ENCODE results near the gene ARHGAP22.

ARHGAP22 gene

DNA sequence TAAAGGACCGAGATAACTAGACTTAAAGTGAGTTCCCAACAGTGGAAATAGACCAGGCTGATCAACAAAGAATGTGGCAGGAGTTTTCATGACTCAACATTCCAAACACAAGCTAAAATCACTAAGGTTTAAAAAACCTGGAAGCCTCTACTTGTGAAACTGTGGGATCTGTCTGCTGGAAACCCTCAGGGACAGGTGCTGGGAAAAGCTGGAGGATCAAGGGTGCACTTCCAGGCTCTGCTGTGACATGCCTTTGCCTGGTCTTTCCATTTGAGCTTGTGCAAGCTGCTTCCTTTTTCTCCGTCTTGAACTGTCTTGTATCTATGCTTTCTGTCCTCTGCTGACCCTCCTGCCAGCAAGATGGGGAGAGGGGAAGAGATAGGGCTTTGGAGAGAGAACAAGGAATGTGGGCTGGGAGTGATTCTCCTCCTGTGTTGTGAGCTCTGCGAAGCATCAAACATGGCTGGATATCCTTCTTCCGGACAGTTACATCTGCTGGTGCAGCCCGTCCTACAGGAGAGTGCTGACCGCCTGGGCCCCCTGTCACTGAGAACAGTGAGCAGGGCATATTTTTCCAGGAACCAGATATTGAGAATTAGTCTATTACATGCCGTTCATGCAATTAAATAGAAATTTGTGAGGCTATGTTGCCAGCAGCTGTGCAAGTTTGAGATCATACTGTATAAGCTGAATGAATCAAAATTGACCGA is 25.5 kb downstream of the ARHGAP22 start:
- no peak for DNase-seq

DNA sequence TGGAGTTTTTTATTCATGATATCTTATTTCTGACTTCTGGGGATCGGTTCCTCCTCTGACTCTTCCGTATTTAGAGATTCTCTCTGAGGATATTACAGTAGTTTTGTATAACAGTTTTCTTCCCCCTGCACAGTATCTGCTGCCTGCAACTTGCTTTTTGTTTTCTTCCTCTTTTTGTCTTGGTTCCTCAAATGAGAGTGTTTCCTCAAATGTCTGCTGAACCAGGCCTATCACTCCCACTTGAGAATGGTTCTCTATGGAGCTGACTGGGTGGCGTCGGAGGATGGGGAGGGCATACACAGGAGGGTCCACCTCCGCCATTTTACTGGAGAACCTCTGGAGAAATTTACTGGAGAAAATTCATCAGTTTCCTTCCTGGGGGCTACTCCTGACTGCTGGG is 27.7 kb downstream of the ARHGAP22 start:
- DNase-seq, result no peak

- DNase-seq, result no peak
Measured at GRCh38 chr10:48576501-48576900, 28.4 kb downstream of the ARHGAP22 start.

DNA sequence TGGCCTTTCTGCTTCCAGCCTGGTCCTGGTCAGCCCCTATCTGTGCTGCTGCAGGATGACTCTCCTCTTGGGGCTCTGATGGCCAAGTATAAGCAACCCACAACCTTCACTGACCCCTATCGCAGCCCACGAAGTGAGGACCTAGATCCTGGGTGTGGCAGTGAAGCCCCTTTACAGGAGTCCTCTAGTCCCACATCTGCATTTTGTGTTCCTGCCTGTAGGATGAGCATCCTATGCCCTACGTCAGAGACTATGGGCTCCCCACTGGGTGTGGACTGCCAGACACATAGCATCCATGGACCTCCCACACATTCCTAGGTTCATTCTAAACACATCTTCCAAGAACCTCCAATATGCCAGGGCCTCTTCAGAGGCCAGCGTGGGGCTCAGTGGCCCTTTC is 29.0 kb downstream of the ARHGAP22 start:
- DNase-seq, result no peak

DNA sequence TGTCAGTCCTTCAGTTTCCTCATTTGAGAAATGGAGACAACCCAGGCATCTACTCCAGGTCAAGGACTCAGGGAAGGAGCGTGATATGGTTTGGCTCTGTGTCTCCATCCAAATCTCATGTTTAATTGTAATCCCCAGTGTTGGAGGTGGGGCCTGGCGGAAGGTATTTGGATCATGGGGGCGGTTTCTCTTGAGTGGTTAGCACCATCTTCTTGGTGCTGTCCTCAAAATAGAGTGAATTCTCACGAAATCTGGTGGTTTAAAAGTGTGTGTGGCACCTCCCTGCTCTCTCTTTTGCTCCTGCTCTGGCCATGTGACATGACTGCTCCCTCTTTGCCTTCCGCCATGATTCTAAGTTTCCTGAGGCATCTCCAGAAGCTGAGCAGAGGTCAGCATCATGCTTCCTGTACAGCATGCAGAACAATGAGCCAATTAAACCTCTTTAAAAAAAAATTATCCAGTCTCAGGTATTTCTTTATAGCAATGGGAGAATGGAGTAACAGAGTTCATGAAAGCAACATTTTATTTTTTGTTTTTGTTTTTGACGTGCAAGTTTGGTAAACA is 30.0 kb downstream of the ARHGAP22 start:
- DNase-seq, result no peak

DNA sequence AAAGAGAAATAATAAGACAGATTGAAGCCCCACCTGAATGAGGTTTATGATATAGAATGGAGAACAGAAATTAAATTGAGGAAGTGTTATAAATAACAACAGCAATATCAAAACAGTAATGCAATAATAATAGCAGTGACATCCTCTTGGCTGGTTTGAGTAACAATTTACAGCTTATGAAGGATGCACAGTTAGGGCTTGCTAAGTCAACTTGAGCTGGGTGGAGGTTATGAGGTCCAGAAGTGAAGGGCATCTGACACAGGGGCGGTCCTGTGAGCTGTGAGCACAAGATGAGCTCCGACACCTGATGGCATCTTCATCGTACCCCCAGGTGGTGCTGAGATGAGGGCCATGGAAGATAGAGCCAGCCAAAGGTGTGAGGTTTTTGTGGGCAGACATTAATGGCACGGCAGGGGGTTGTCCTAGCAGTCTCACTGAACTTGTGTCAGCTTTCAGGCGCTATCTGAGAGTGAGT is 30.5 kb downstream of the ARHGAP22 start:
- DNase-seq, result no peak

GRCh38 chr10:48573045-48573444 is 31.8 kb downstream of the ARHGAP22 start:
- DNase-seq, result no peak

DNA sequence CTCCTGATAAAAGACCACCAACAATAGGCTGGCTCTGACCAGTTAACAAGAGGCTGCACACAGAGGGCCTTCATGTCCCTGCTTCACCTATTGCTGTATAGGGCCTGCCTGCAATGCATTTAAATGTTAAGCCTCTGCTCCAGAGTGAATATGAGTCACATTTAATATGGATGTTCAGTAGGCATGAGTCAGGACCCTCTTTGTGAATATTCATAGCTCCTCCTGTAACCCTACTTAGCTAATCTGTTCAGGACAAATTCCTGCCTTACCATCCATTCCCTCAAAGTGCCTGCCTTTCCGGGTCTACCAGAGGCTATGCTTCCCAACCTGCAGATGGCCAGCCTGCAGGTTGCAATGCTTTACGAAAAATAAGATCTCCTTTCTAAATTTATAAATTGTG is 32.5 kb downstream of the ARHGAP22 start:
- no peak for DNase-seq

DNA sequence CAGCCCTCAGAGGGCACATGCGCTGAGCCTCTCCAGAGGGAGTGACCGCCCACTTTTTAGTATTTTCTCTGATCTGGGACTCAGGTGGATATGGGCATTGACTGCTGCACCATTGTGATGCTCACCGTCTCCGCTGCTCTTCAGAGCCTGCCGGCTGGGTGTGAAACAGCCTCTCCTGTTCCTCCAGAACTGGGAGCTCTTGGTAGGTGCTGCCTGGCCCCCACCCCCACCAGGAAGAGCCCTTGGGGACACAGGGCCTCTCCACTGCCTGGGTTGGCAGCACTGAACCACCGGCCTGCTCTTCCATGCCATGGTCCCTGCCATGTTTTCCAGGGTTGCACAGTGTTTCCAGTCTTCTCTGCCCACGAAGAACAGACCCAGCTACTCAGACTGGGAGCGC is 36.3 kb downstream of the ARHGAP22 start:
- no peak for DNase-seq

DNA sequence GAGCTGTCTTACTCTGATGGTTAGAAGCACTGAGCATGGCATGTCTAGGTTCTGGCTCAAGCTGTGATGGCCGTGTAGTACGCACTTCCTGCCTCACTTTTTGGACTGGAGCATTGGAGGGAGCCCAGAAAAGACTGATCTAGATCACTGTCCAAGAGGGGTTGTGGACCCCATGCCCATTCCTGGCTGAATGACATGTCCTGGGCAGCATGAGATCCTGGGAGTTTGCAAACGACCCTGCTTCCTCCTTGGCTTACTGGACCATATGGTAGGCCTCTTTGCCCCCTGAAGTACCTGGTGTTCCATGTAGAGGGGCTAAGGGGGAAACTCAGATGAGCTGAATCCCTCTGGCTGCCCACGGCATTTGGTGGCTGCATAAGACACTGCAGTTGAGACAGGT is 36.7 kb downstream of the ARHGAP22 start:
- no peak for DNase-seq

DNA sequence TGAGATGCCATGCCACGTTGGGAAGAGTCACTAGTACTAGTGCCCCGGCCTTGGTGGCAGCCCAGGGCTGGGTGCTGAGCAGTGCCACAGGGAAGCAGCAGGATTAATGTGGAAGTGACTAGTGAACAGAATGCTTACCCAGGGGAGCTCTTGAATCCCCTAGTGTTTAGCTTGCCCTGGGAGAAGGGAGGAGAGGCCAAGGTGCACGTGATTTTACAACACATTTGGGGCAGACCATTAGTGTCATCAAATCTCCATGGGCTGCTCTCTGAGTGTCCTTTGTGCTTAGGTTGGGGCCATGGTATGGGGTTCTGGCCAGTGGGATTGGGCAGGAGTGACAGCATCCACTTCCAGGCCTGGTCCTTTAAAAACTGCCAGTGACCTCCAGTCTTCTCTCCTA is 37.5 kb downstream of the ARHGAP22 start:
- no peak for DNase-seq

GRCh38 chr10:48564466-48565160 is 40.3 kb downstream of the ARHGAP22 start:
- no peak for DNase-seq

GRCh38 chr10:48557511-48558123 is 47.3 kb downstream of the ARHGAP22 start:
- no peak for DNase-seq

DNA sequence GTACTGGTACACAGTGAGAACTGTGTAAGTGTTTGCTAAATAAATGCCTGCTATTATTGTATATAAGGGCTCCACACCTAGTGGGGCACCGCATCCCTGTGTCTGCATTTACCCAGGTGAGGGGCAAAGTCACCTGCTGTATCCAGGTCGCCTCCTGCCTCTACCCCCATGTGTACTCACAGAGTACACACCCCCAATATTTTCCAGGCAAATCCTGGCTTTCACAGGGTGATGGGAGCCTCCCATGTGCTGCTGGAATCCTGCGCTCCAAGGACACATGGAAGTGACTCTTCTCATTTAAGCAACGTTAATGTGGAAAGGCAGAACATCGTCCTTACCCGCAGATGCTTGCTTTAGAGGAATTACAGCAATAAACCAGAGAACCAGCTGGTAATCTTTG is 48.2 kb downstream of the ARHGAP22 start:
- DNase-seq, result no peak

DNA sequence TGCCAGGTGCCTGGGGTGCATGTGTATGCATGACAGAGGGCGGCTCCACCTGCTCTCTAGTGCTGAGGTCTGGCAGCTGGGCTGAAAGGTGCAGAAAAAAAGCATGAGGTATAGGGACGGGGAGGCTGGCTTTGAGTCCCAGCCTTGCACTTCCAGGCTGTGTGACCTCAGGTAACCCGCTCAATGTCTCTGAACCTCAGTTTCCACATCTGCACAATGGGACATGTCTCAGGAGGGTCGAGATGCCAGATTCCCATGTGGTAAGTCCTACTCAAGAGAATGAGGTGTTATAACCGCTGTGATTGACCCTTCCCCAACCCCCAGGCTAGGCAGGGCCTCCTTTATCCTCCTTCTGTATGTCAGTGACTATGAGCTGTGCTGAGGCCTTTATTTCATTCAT is 48.8 kb downstream of the ARHGAP22 start:
- DNase-seq, result no peak

- DNase-seq, result no peak
Measured at GRCh38 chr10:48555310-48556042, 49.4 kb downstream of the ARHGAP22 start.

GRCh38 chr10:48554656-48555055 is 50.2 kb downstream of the ARHGAP22 start:
- DNase-seq, result no peak

DNA sequence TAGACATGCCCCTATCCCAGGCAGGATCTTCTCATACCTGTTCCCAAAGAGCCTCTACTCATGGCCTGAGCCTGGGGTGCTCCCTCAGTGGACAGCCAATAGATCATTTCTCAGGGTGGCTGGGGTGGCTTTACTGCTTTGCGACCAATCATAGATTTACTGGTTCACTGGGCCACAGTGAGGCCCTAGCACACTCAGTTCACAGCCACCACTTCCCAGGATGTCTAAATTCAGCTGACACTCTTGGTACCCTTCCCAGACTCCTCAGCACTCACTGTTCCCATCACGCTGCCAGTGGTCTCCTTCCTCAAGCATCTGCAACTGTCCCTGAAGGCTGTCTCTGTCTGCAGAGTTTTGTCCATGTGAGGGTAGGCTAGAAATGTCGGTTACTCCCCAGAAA is 50.6 kb downstream of the ARHGAP22 start:
- DNase-seq, result no peak

DNA sequence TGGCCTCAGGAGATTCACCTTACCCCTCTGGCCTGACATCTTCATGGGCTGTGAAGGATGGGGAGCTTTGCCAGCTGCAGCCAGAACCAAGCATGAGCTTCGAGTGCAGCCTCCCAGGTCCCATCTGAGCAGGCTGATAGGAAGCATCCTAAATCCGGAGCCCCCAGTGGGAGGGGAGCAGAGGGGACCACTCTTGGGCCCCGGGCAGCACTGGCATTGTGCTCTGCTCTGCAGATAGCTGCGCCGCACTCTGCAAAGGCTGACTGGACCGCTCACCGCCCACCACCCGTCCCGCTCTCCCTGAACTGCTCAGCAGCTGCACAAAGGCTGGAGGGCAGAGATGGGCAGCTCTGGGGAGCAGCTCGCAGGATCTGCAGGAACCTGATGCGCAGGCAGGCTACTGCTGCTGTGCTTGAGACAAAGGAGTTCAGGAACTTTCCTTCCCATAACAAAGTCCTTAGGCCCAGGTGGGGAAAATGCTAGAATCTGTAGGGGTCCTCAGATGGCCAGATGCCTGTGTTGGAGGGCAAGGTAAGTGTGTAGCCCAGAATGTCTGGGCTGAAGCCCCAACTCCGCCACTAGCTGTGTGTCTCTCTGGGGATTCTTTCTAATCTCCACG is 51.8 kb downstream of the ARHGAP22 start:
- DNase-seq, result no peak

DNA sequence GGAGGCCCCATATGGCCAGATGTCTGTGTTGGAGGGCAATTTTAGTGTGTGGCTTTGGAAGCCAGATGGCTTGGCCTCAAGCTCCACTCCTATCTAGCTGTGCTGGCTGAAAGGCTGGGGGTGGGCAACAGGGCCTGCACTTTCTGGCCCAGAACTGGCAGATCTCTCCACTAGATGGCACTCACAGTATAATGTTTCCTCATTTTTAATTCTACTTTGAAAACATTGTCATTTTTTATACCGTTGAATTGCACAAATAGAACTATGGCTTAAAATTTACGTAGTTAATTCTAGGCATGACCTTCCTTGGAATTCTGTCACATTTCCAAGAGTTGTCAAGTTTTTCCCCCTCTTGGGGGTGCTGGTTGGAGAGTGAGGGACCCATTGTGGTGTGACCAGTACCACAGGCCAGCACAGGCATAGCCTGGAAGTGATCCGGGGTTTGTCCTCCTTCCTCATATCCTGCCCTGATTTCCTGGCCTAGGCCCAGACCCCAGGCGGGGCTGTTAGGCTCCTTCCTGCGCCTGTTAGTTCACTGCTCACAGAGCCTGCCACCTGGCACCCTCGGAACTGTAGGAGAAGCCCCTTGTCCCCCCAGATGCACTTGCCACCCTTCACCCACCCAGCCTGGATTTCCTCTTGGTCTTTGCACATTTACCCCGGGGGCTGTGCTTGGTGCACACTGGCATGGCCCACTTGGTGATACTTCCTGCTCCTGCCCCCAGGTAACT is 52.8 kb downstream of the ARHGAP22 start:
- DNase-seq, result no peak

DNA sequence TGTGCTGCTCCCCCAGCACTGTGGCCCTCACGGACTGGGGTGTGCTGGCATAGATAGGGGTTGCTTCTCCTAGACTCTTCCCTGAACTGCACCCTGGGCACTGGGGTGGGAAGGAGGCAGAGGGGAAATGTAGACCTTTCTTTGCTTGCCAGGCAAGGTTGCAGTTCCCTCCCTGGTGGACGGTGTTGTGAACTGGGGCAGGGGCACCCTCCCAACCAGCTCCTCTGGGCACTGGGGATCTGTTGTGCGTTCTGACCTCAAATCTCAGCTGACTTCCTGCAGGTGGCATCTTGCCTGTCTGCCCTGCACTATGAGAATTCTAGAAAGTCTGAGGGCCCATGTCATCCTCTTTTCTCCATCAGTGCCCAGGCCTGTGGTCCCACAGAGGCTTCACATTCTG is 53.9 kb downstream of the ARHGAP22 start:
- no peak for DNase-seq
